Suprapubic skin (tissue), 4 donors: ENCODE results near the gene EPGN.

Source experiments
- CTCF ChIP-seq, 2 donors: fragments of 200-600 bp in 1 of 2; fragments of 450-650 bp in 1 of 2; sonication (generic) in 1 of 2; IDR thresholded peaks; one replicate each; pipeline ENCODE4 v1.5.1; 2016 to 2019; ENCODE audit warnings: antibody characterized with exemption in 2 of 2, mild to moderate bottlenecking in 1 of 2, moderate library complexity in 1 of 2
- EP300 ChIP-seq: sonication (generic); formaldehyde crosslinking; IDR thresholded peaks from one replicate; pipeline ENCODE4 v1.6.1; 2017; ENCODE audit warnings: antibody characterized with exemption
- POLR2A ChIP-seq, 2 donors: fragments of 450-650 bp; IDR thresholded peaks; one replicate each; pipeline ENCODE4 v1.6.1; 2017; ENCODE audit warnings: antibody characterized with exemption in 2 of 2, mild to moderate bottlenecking in 2 of 2, moderate library complexity in 2 of 2
- POLR2AphosphoS5 ChIP-seq, 3 donors: sonication (generic); formaldehyde crosslinking; IDR thresholded peaks; one replicate each; pipeline ENCODE4 v1.6.1; 2017; ENCODE audit warnings: antibody characterized with exemption in 3 of 3

GRCh38 chr4:74325886-74326285 is 17.6 kb downstream of the EPGN start:
- no peak for TF ChIP-seq EP300
- TF ChIP-seq CTCF (IDR thresholded peaks at IDR 0.05), result no peak
- TF ChIP-seq POLR2AphosphoS5 (IDR thresholded peaks at IDR 0.05), result no peak
- no peak for TF ChIP-seq POLR2A (IDR thresholded peaks at IDR 0.05)
